GM12878 (cell line): Measurements from ENCODE around the gene WWOX. TPM values are rescaled to one million over a fixed set of nuclear protein-coding genes. Genes with fewer than 3 reads are reported as not detected.

Source experiments
- ATAC-seq: fragments of 200-7000 bp; cut with Tn5 transposase; 3 replicates; pipeline ENCODE4 v1.9.1; 2020; ENCODE audit warnings: mild to moderate bottlenecking, moderate library complexity
- BruUV-seq: library from RNA; stranded (reverse); fragments of 400-500 nt; replicated peaks from 2 replicates; lab custom pipeline; 2021; lab: Mats Ljungman, UMichigan
- CTCF ChIA-PET: fragments of 300-600 bp; sonication (Branson Sonifier 250); formaldehyde crosslinking; extraction: SDS; loops from one replicate; lab custom pipeline; 2021; ENCODE audit warnings: inconsistent platforms; lab: Yijun Ruan, JAX
- POLR2A ChIA-PET: fragments of 350-600 bp; formaldehyde crosslinking; extraction: SDS; loops from one replicate; lab custom pipeline; 2021; ENCODE audit warnings: inconsistent platforms; lab: Charles Lee
- RAD21 ChIA-PET: fragments of 300-600 bp; sonication (Branson Sonifier 250); formaldehyde crosslinking; loops from one replicate; lab custom pipeline; 2023; ENCODE audit warnings: antibody characterized with exemption; ENCODE audit not compliant: unreplicated experiment; lab: Charles Lee
- SMC1A ChIA-PET: fragments of 300-600 bp; sonication (Branson Sonifier 250); formaldehyde crosslinking; loops from one replicate; lab custom pipeline; 2023; ENCODE audit not compliant: unreplicated experiment, uncharacterized antibody; lab: Charles Lee
- DNase-seq: peaks from one replicate; pipeline ENCODE4 v3.0.0-alpha.2; 2011; ENCODE audit warnings: low read depth, low spot score
- FAIRE-seq: peaks from 3 replicates; lab custom pipeline; 2011; peaks lifted over from hg19 to GRCh38; lab: Jason Lieb, UNC
- H2AFZ ChIP-seq: 2 replicates; pipeline ENCODE4 v1.6.0; 2011; ENCODE audit warnings: low read depth, low read length, control low read depth; ENCODE audit not compliant: control insufficient read depth
- H3K27ac ChIP-seq: 2 replicates; pipeline ENCODE4 v1.5.1; 2011; ENCODE audit warnings: control low read depth; ENCODE audit not compliant: control insufficient read depth, insufficient read depth
- H3K27me3 ChIP-seq, 2 experiments: replicated peaks in 1 of 2; 2 replicates each; pipeline versions ENCODE4 v1.6.0 to v1.6.1; 2011; ENCODE audit warnings: low read length in 1 of 2; ENCODE audit not compliant: control insufficient read depth in 2 of 2, insufficient read depth in 2 of 2
- H3K36me3 ChIP-seq, 2 experiments: 2 replicates each; pipeline ENCODE4 v1.5.1; 2011; ENCODE audit warnings: low read length in 1 of 2; ENCODE audit not compliant: control insufficient read depth in 2 of 2, insufficient read depth in 2 of 2
- H3K4me1 ChIP-seq: 2 replicates; pipeline ENCODE4 v1.6.1; 2011; ENCODE audit warnings: mild to moderate bottlenecking, low read length, moderate library complexity, mixed read lengths; ENCODE audit not compliant: control insufficient read depth, insufficient read depth
- H3K4me2 ChIP-seq: 2 replicates; pipeline ENCODE4 v1.6.0; 2011; ENCODE audit warnings: control low read depth; ENCODE audit not compliant: control insufficient read depth, insufficient read depth
- H3K4me3 ChIP-seq: fragments of 200-600 bp; sonication (generic); 2 replicates; pipeline ENCODE4 v1.5.1; 2016
- H3K79me2 ChIP-seq: 2 replicates; pipeline ENCODE4 v1.6.0; 2011; ENCODE audit warnings: low read length; ENCODE audit not compliant: control insufficient read depth, insufficient read depth
- H3K9ac ChIP-seq: 2 replicates; pipeline ENCODE4 v1.8.0; 2011; ENCODE audit warnings: low read length, control low read depth, mixed read lengths; ENCODE audit not compliant: control insufficient read depth, insufficient read depth
- H3K9me3 ChIP-seq: replicated peaks from 3 replicates; pipeline ENCODE4 v1.5.1; 2011; ENCODE audit warnings: mild to moderate bottlenecking, low read length; ENCODE audit not compliant: control insufficient read depth, insufficient read depth
- H4K20me1 ChIP-seq: 2 replicates; pipeline ENCODE4 v1.6.0; 2011; ENCODE audit not compliant: control insufficient read depth, insufficient read depth
- CEBPB ChIP-seq, 2 experiments: fragments of 150-350 bp in 1 of 2; IDR thresholded peaks; 2 replicates each; pipeline ENCODE4 v1.6.1; 2012 to 2014; ENCODE audit warnings: low read depth in 2 of 2, low read length in 2 of 2, borderline replicate concordance in 1 of 2, inconsistent platforms in 1 of 2
- ESRRA ChIP-seq: IDR thresholded peaks from 2 replicates; pipeline ENCODE4 v1.6.1; 2012; ENCODE audit warnings: mild to moderate bottlenecking, low read length, improper control_type of control experiment
- FOS ChIP-seq: IDR thresholded peaks from 3 replicates; pipeline ENCODE4 v1.6.1; 2011; ENCODE audit warnings: borderline replicate concordance; ENCODE audit not compliant: insufficient read length; ENCODE audit errors: extremely low read depth
- MYB ChIP-seq: fragments of 150-350 bp; IDR thresholded peaks from 2 replicates; pipeline ENCODE4 v1.6.1; 2014; ENCODE audit warnings: mild to moderate bottlenecking, low read depth, low read length, borderline replicate concordance
- NFYB ChIP-seq: IDR thresholded peaks from 2 replicates; pipeline ENCODE4 v1.6.1; 2011; ENCODE audit warnings: low read depth, mild to moderate bottlenecking, low read length, improper control_type of control experiment, moderate library complexity; ENCODE audit not compliant: insufficient read depth
- NR2C2 ChIP-seq: IDR thresholded peaks from 2 replicates; pipeline ENCODE4 v1.6.1; 2011; ENCODE audit warnings: borderline replicate concordance, low read depth; ENCODE audit not compliant: control insufficient read depth, insufficient read length
- PAX5 ChIP-seq: IDR thresholded peaks from 2 replicates; pipeline ENCODE4 v1.6.1; 2011; ENCODE audit warnings: low read depth, low read length, borderline replicate concordance
- PAX8 ChIP-seq: fragments of 450-650 bp; IDR thresholded peaks from 2 replicates; pipeline ENCODE4 v1.6.1; 2017; ENCODE audit warnings: mild to moderate bottlenecking, moderate library complexity
- POLR2AphosphoS2 ChIP-seq: IDR thresholded peaks from 2 replicates; pipeline ENCODE4 v1.6.1; 2011; ENCODE audit warnings: low read depth, mild to moderate bottlenecking, low read length, improper control_type of control experiment, moderate library complexity
- TCF3 ChIP-seq: IDR thresholded peaks from 2 replicates; pipeline ENCODE4 v1.6.1; 2012; ENCODE audit warnings: low read depth, mild to moderate bottlenecking, low read length, borderline replicate concordance; ENCODE audit not compliant: insufficient read depth
- YBX1 ChIP-seq: fragments of 450-650 bp; IDR thresholded peaks from 2 replicates; pipeline ENCODE4 v1.6.1; 2016; ENCODE audit warnings: antibody characterized with exemption
- ZNF274 ChIP-seq: IDR thresholded peaks from one replicate; pipeline ENCODE4 v1.8.0; 2011; ENCODE audit not compliant: insufficient read length, insufficient read depth
- WGBS: methylation state at CpG from one replicate; pipeline ENCODE4 v1.1.6; 2016; ENCODE audit warnings: low lambda C conversion rate; ENCODE audit not compliant: insufficient replicate concordance, insufficient coverage; ENCODE audit errors: missing lambda C conversion rate; 5-methylcytosine and 5-hydroxymethylcytosine counted together
- in situ Hi-C: fragments of 300-500 bp; cut with MboI; formaldehyde crosslinking; loops from 9 replicates; pipeline ENCODE4 v1.14.3; 2018; ENCODE audit warnings: mixed read lengths
- intact Hi-C: fragments of 100-400 bp; cut with micrococcal nuclease; formaldehyde crosslinking; loops from one replicate; pipeline ENCODE4 v1.14.2; 2022; ENCODE audit not compliant: unreplicated experiment
- polyA plus RNA-seq, 11 experiments: library from polyadenylated mRNA; depleted of rRNA in 4 of 11; unstranded in 6 of 11; stranded (reverse) in 5 of 11; fragments of >200 nt; fragmentation: Nextera tagmentation in 4 of 11; fragmentation: Illumina TruSeq in 1 of 11; extraction: Ambion mirVana in 4 of 11; extraction: Trizol in 1 of 11; gene quantifications; 1 replicate in 1 of 11; 2 replicates in 10 of 11; pipeline versions ENCODE4 v1.2.1 to v1.2.3, GENCODE V29; 2011 to 2016; ENCODE audit warnings: inconsistent platforms in 2 of 11, missing spikeins in 2 of 11, low read depth in 1 of 11
- total RNA-seq, 4 experiments: library from RNA; depleted of rRNA in 3 of 4; stranded (reverse); fragments of >200 nt in 3 of 4; fragmentation: Illumina TruSeq in 1 of 4; extraction: Trizol in 1 of 4; gene quantifications; 2 replicates each; pipeline versions ENCODE4 v1.2.1 to v1.2.3, GENCODE V29; 2013 to 2021
- TF ChIP-seq, protein P1 (sequence below): IDR thresholded peaks from 2 replicates; pipeline ENCODE4 v1.6.1; 2011; ENCODE audit warnings: mild to moderate bottlenecking, low read depth, low read length, moderate library complexity; ENCODE audit not compliant: insufficient replicate concordance
- TF ChIP-seq, protein P2 (sequence below): IDR thresholded peaks from 2 replicates; pipeline ENCODE4 v1.6.1; 2012; ENCODE audit warnings: low read length, inconsistent platforms
- TF ChIP-seq, protein P3 (sequence below): fragments of 450-650 bp; IDR thresholded peaks from 2 replicates; pipeline ENCODE4 v1.6.1; 2014; ENCODE audit warnings: mild to moderate bottlenecking

Gene WWOX
- total and polyA plus RNA-seq, 10 of the 15 experiments (the other 5 are each of a cell fraction or from before 2014, with no cell fraction given), result 2.8 to 24.4 (median 17.8) TPM

DNA sequence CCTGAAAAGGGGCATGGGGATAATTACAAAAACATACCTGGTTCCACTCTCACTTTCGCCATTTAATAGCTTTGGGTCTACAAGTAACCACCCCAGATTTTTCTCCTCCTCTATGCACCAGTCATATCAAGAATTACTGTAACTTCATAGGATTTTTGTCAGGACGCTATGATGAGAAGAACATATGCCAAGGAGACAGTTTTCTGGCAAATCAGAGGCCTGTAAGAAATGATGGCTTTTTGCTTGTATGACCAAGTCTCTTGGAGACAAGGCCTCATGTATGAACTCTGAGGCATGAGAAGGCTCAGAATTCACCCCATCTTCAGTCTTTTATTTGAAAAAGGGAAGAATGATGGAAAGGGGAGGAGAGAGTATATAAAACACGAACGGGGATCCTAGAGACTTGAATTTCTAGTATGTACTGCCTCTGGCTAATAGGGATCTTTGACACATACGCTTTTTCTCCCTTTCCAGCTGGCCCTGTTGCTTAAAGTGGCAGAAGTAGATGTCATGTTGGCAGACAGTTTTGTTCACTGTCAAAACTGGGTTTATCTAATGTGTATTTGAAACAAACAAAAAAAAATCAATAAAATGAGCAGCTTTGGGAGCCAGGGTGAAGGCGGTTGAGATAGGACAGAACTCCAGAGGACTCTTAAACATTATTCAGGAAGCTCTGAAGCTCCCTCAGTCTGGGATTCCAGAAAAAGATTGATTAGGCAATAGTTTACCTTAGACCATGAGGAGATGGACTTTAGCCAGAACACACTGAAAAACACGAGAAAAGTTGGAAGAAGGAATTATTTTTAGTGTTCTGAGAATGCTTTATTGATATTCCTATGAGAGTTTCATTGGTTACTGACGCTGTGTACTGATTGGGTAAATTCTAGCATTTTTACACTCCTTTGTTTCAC lies 656.6 kb downstream of the WWOX start (continued):
- no peak for TF ChIP-seq NR2C2
- TF ChIP-seq YBX1, result no peak
- no peak for TF ChIP-seq ZNF274
- TF ChIP-seq, protein P1, sequence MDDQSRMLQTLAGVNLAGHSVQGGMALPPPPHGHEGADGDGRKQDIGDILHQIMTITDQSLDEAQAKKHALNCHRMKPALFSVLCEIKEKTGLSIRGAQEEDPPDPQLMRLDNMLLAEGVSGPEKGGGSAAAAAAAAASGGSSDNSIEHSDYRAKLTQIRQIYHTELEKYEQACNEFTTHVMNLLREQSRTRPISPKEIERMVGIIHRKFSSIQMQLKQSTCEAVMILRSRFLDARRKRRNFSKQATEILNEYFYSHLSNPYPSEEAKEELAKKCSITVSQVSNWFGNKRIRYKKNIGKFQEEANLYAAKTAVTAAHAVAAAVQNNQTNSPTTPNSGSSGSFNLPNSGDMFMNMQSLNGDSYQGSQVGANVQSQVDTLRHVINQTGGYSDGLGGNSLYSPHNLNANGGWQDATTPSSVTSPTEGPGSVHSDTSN, result no peak
- TF ChIP-seq ESRRA, result no peak

DNA sequence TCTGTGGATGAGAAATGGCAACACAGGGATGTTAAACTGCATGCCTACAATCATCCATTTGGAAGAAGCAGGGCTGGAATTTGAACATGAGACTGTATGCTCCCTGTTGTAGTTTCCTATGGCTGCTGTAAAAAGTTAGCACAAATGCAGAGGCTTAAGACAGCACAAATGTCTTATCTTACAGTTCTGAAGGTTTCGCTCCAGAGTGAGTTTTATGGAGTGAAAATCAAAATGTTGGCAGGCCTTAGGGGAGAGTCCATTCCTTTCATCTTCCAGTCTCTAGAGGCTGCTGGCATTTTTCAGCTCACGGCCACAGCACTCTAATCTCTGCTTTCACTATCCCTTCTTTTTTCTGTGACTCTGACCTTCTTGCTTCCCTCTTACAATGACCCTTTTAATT lies 660.1 kb downstream of the WWOX start:
- intact Hi-C loops, result no loop called here
- CTCF ChIA-PET, result interaction anchor here (3.7 kb wide), 1 partner anchor 11 kb away, joined by 17 read pairs; no protein-coding TSS in a partner anchor
- TF ChIP-seq, protein P2, sequence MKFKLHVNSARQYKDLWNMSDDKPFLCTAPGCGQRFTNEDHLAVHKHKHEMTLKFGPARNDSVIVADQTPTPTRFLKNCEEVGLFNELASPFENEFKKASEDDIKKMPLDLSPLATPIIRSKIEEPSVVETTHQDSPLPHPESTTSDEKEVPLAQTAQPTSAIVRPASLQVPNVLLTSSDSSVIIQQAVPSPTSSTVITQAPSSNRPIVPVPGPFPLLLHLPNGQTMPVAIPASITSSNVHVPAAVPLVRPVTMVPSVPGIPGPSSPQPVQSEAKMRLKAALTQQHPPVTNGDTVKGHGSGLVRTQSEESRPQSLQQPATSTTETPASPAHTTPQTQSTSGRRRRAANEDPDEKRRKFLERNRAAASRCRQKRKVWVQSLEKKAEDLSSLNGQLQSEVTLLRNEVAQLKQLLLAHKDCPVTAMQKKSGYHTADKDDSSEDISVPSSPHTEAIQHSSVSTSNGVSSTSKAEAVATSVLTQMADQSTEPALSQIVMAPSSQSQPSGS, result no peak
- no peak for TF ChIP-seq NFYB
- TF ChIP-seq PAX5, result no peak
- TF ChIP-seq ESRRA, result no peak
- no peak for TF ChIP-seq MYB
- TF ChIP-seq CEBPB (IDR thresholded peaks at IDR 0.05; ENCODE audit: borderline replicate concordance in 1 of 2, low read depth in 2 of 2, low read length in 2 of 2), result no peak
- TF ChIP-seq TCF3, result no peak
- no peak for TF ChIP-seq FOS
- no peak for TF ChIP-seq PAX8
- TF ChIP-seq POLR2AphosphoS2, result no peak
- TF ChIP-seq, protein P3, sequence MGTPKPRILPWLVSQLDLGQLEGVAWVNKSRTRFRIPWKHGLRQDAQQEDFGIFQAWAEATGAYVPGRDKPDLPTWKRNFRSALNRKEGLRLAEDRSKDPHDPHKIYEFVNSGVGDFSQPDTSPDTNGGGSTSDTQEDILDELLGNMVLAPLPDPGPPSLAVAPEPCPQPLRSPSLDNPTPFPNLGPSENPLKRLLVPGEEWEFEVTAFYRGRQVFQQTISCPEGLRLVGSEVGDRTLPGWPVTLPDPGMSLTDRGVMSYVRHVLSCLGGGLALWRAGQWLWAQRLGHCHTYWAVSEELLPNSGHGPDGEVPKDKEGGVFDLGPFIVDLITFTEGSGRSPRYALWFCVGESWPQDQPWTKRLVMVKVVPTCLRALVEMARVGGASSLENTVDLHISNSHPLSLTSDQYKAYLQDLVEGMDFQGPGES, result no peak

More for the DNA sequence above, 660.1 kb downstream of the WWOX start:
- BruUV-seq, result no TSS peak
- no peak overlapping the region for H3K9ac ChIP-seq
- WGBS, result 47% methylated on average over 2 of the region's 2 CpGs
- H2AFZ ChIP-seq, result no peak overlapping the region
- no peaks in the 10 kb centered on the region; the same call in 2 of the 3 replicates for H3K9me3 ChIP-seq
- no peaks in the 10 kb centered on the region for H3K79me2 ChIP-seq
- no peak overlapping the region for H3K4me3 ChIP-seq
- SMC1A ChIA-PET, result no interaction called here
- no peaks in the 10 kb centered on the region for H4K20me1 ChIP-seq
- H3K27me3 ChIP-seq, result no peaks in the 10 kb centered on the region; a peak in 1 of 4 replicates
- ATAC-seq (no peak), DNase-seq (no peak), FAIRE-seq (no peak)
- in situ Hi-C loops, result no loop called here
- no peak overlapping the region for H3K27ac ChIP-seq
- peaks cover 19% of the 10 kb centered on the region for H3K4me1 ChIP-seq
- POLR2A ChIA-PET, result no interaction called here
- H3K4me2 ChIP-seq, result no peak overlapping the region
- RAD21 ChIA-PET, result interaction anchor here (1.6 kb wide), 1 partner anchor 10 kb away, joined by 4 read pairs; no protein-coding TSS in a partner anchor
- no peaks in the 10 kb centered on the region for H3K36me3 ChIP-seq
